BLaER1 (cell line): ENCODE measurements around the gene ADAMTS10.

ENCODE experiments used
- H3K27ac ChIP-seq: shearing (Covaris generic); formaldehyde crosslinking; 2 replicates; pipeline ENCODE4 v1.8.1; 2022
- H3K27me3 ChIP-seq: shearing (Covaris generic); formaldehyde crosslinking; 2 replicates; pipeline ENCODE4 v1.8.1; 2022
- H3K36me3 ChIP-seq: shearing (Covaris generic); formaldehyde crosslinking; 2 replicates; pipeline ENCODE4 v1.8.1; 2022
- H3K4me1 ChIP-seq: shearing (Covaris generic); formaldehyde crosslinking; 2 replicates; pipeline ENCODE4 v1.8.1; 2022
- H3K4me2 ChIP-seq: shearing (Covaris generic); formaldehyde crosslinking; 2 replicates; pipeline ENCODE4 v1.8.1; 2022
- H3K4me3 ChIP-seq: shearing (Covaris generic); formaldehyde crosslinking; 2 replicates; pipeline ENCODE4 v1.8.1; 2022
- H3K9ac ChIP-seq: shearing (Covaris generic); formaldehyde crosslinking; 2 replicates; pipeline ENCODE4 v1.8.1; 2022
- H3K9me3 ChIP-seq: shearing (Covaris generic); formaldehyde crosslinking; 2 replicates; pipeline ENCODE4 v1.8.1; 2022
- H4K20me1 ChIP-seq: shearing (Covaris generic); formaldehyde crosslinking; 2 replicates; pipeline ENCODE4 v1.8.1; 2022
- Cebpa-rat ChIP-seq: shearing (Covaris generic); IDR thresholded peaks from 2 replicates; pipeline ENCODE4 v1.8.1; 2022

ADAMTS10 gene

DNA sequence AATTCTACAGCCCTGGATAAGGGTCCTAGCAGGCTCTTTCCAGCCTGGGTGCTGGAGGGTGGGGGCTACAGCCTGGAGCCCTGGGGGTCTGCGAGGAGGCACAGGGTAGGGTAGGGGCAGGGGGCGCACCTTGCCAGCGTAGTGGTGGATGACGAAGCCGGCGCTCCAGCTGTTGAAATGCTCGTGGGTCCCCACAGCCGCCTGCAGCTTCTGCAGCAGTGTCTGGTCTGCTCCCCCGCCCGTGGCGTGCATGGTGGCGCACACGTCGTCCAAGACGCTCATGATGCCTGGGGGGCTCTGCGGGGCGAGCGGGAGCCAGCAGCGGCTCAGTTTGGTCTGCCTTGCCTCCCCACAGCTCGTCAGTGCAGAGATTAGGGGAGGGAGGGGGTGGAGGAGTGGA lies 66.3 kb downstream of the ADAMTS10 start:
- TF ChIP-seq Cebpa-rat: no peak
- H3K9me3 ChIP-seq: no peaks in the 10 kb centered on the region
- H3K36me3 ChIP-seq: 0 out of 2 replicates have a peak, but pooled peaks cover 6% of the 10 kb centered on the region
- H3K27ac ChIP-seq: no peak overlapping the region
- H4K20me1 ChIP-seq: no peaks in the 10 kb centered on the region
- H3K4me3 ChIP-seq: no peak overlapping the region
- no peak overlapping the region for H3K4me2 ChIP-seq
- no peaks in the 10 kb centered on the region for H3K4me1 ChIP-seq
- H3K27me3 ChIP-seq: no peaks in the 10 kb centered on the region
- no peak overlapping the region for H3K9ac ChIP-seq

DNA sequence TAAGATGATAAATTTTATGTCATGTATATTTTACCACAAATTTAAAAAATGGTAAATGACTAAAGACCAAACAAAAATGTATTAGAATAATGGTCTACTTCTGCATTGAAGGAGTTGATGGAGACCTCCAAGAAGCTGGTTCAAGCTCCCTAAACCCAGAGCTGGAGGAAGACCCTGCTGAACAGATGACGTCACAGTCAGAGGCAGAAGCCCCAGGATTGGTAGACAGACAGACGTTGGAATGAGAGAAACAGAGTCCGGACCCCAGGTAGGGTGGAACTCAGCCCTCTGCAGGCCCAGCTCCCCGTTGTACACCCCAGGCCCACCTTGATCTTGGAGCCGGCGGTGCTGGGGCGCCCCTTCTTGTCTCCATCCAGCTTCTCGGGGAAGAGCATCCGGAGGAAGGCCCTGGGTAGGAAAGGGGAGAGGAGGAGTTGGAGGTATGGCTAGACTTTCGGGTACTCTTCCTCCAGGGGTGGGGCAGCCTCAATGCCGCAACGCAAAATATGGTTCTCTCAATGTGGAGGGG lies 70.8 kb downstream of the ADAMTS10 start:
- Histone ChIP-seq H3K9ac (no peak overlapping the region), H4K20me1 (no peaks in the 10 kb centered on the region), H3K4me1 (no peaks in the 10 kb centered on the region), H3K4me2 (no peak overlapping the region), H3K27ac (no peak overlapping the region), H3K27me3 (no peaks in the 10 kb centered on the region), H3K36me3 (no peaks in the 10 kb centered on the region), H3K4me3 (no peak overlapping the region), H3K9me3 (no peaks in the 10 kb centered on the region)
- TF ChIP-seq Cebpa-rat: no peak

DNA sequence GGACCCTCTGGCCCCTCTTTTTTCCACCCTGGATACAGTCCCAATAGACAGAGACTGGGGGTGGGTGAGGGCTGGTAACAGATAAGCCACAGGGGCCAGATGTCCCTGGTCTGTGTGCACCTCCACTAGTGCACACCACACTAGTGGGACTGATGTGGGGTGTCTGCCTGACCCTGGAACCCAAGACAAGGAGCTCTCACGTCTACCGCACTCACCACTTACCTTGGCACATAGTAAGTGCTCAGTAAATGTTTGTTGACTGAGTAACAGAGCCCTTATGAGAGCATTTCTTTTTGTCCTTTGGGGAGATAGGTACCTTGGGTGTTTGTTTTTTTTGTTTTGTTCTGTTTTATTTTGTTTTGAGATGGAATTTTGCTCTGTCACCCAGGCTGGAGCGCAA lies 73.4 kb downstream of the ADAMTS10 start:
- Histone ChIP-seq H3K4me3 (no peak overlapping the region), H3K36me3 (no peaks in the 10 kb centered on the region), H3K27ac (no peak overlapping the region), H3K9ac (no peak overlapping the region), H3K4me1 (no peaks in the 10 kb centered on the region), H4K20me1 (no peaks in the 10 kb centered on the region), H3K4me2 (no peak overlapping the region), H3K27me3 (no peaks in the 10 kb centered on the region), H3K9me3 (no peaks in the 10 kb centered on the region)
- TF ChIP-seq Cebpa-rat: no peak

DNA sequence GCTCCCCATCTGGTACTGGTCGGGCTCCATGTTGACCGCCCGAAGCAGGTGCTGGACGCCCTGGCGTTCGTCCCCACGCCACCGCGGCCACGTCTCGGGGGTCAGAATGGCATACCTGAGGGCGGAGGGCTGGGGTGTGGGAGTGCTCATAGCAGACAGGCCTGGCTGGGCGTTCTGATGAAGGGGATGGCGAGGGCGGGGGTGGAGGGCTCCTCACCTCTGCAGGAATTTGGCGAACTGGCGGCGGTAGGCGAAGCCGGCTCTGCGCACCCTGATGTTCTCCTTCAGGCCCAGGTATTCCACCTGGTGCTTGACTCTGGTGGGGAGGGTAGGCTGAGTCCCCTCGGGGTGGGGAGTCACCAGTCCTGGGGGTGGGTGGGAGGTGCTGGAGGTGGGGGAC lies 74.2 kb downstream of the ADAMTS10 start:
- H3K27ac ChIP-seq: no peak overlapping the region
- no peak overlapping the region for H3K9ac ChIP-seq
- no peak overlapping the region for H3K4me2 ChIP-seq
- TF ChIP-seq Cebpa-rat: no peak
- no peaks in the 10 kb centered on the region for H3K36me3 ChIP-seq
- H3K27me3 ChIP-seq: no peaks in the 10 kb centered on the region
- no peak overlapping the region for H3K4me3 ChIP-seq
- H3K4me1 ChIP-seq: 0 out of 2 replicates have a peak, but pooled peaks cover 2% of the 10 kb centered on the region
- no peaks in the 10 kb centered on the region for H3K9me3 ChIP-seq
- H4K20me1 ChIP-seq: no peaks in the 10 kb centered on the region

DNA sequence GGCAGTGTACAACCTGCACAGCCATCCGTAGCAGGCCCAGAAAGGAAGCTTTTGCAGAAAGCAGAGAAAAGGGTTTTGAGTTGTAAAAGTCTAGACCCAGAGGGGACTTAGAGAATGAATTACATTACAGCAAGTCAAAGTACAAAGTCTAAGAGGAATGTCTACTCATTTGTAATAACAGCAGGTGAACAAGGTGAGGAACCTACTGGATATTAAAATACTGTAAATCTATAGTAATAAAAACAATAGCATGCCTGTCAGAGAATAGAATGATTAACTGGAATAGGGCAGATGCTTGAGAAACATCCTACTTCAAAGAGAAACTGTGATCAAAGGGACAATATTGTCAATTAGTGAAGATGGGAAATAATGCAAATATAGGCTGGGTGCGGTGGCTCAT lies 78.3 kb downstream of the ADAMTS10 start:
- no peak overlapping the region for H3K27ac ChIP-seq
- TF ChIP-seq Cebpa-rat: no peak
- H3K9ac ChIP-seq: no peak overlapping the region
- no peaks in the 10 kb centered on the region for H4K20me1 ChIP-seq
- H3K36me3 ChIP-seq: peaks cover 19% of the 10 kb centered on the region
- H3K4me3 ChIP-seq: no peak overlapping the region
- H3K4me1 ChIP-seq: 0 out of 2 replicates have a peak, but pooled peaks cover 6% of the 10 kb centered on the region
- H3K9me3 ChIP-seq: no peaks in the 10 kb centered on the region
- no peaks in the 10 kb centered on the region for H3K27me3 ChIP-seq
- H3K4me2 ChIP-seq: no peak overlapping the region

DNA sequence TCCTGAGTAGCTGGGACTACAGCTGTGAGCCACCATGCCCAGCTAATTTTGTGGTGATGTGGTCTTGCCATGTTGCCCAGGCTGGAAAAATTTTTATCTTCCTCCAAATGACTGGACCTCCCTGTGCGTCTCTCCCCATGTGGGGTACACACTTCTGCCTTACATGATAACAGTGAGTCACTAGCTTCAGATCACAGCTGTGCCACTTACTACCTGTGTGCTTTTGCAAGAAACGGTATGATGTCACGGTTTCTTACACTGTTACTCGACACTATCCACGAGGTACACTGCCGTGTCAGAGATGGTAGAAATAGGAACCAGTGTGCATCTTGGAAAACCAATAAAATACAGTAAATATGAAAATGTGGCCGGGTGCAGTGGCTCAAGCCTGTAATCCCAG lies 79.0 kb downstream of the ADAMTS10 start:
- no peak for TF ChIP-seq Cebpa-rat
- H3K9ac ChIP-seq: no peak overlapping the region
- no peak overlapping the region for H3K27ac ChIP-seq
- H3K9me3 ChIP-seq: no peaks in the 10 kb centered on the region
- 0 out of 2 replicates have a peak, but pooled peaks cover 6% of the 10 kb centered on the region for H3K4me1 ChIP-seq
- H3K27me3 ChIP-seq: no peaks in the 10 kb centered on the region
- H3K4me3 ChIP-seq: no peak overlapping the region
- peaks cover 19% of the 10 kb centered on the region for H3K36me3 ChIP-seq
- H3K4me2 ChIP-seq: no peak overlapping the region
- H4K20me1 ChIP-seq: no peaks in the 10 kb centered on the region
